KMS-11 (cell line): ENCODE data around the gene NIPSNAP2.

Experiments used
- H2AFZ ChIP-seq: fragments of 200-600 bp; sonication (generic); 2 replicates; pipeline ENCODE4 v1.6.1; 2016; ENCODE audit warnings: antibody characterized with exemption, mixed run types, low read depth
- H3K27ac ChIP-seq: fragments of 200-600 bp; sonication (generic); 2 replicates; pipeline ENCODE4 v1.6.1; 2016; ENCODE audit warnings: mild to moderate bottlenecking, mixed run types
- H3K27me3 ChIP-seq: fragments of 200-600 bp; sonication (generic); 2 replicates; pipeline ENCODE4 v1.6.1; 2017; ENCODE audit warnings: mild to moderate bottlenecking, low read depth, mixed run types, moderate library complexity; ENCODE audit not compliant: insufficient read depth
- H3K36me3 ChIP-seq: fragments of 200-600 bp; sonication (generic); 2 replicates; pipeline ENCODE4 v1.6.1; 2017; ENCODE audit warnings: mild to moderate bottlenecking, mixed run types; ENCODE audit not compliant: insufficient read depth
- H3K4me1 ChIP-seq: fragments of 200-600 bp; sonication (generic); 2 replicates; pipeline ENCODE4 v1.6.1; 2016; ENCODE audit warnings: mild to moderate bottlenecking, low read depth, mixed run types; ENCODE audit not compliant: poor library complexity, severe bottlenecking
- H3K4me2 ChIP-seq: fragments of 200-600 bp; sonication (generic); 2 replicates; pipeline ENCODE4 v1.7.0; 2016; ENCODE audit warnings: mild to moderate bottlenecking, mixed run types
- H3K4me3 ChIP-seq: fragments of 200-600 bp; sonication (generic); IDR thresholded peaks from 2 replicates; pipeline ENCODE4 v1.6.1; 2017; ENCODE audit warnings: low read depth, low read length, mixed read lengths; ENCODE audit not compliant: insufficient read depth
- H3K79me2 ChIP-seq: fragments of 200-600 bp; sonication (generic); 2 replicates; pipeline ENCODE4 v1.6.1; 2016; ENCODE audit warnings: low read depth, mixed run types; ENCODE audit not compliant: insufficient read depth
- H3K9ac ChIP-seq: fragments of 200-600 bp; sonication (generic); 2 replicates; pipeline ENCODE4 v1.6.1; 2016; ENCODE audit warnings: mild to moderate bottlenecking, mixed run types
- H4K20me1 ChIP-seq: fragments of 200-600 bp; sonication (generic); 2 replicates; pipeline ENCODE4 v1.6.1; 2016; ENCODE audit warnings: mild to moderate bottlenecking, mixed run types; ENCODE audit not compliant: insufficient read depth
- TF ChIP-seq, protein P1 (sequence below): fragments of 200-600 bp; sonication (generic); conservative IDR thresholded peaks from 2 replicates; pipeline ENCODE4 v1.6.1; 2017; ENCODE audit warnings: low read depth, mild to moderate bottlenecking, antibody characterized with exemption, low read length, moderate library complexity, mixed read lengths

The NIPSNAP2 gene

DNA sequence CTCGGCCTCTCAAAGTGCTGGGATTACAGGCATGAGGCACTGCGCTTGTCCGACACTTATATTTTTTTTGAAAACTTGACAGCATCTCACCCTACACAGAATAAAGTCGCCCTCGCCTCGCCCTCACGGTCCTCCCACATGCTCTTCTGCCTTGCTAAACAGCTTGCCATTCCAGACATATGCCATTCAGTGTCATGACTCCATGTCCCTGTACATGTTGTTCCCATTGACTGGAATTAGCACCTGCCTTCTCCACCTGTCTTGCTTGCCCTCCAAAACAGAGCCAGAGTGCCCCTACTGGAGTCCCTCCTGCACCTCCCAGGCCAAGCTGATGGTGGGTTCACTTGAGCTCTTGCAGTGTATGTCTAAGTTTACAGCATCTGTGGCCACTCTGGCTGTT lies 6.2 kb downstream of the NIPSNAP2 start:
- no peak overlapping the region for H2AFZ ChIP-seq
- peaks cover under 1% of the 10 kb centered on the region for H3K4me1 ChIP-seq
- no peak overlapping the region for H3K27ac ChIP-seq
- H4K20me1 ChIP-seq = no peaks in the 10 kb centered on the region
- H3K4me3 ChIP-seq = no peak overlapping the region
- H3K9ac ChIP-seq = no peak overlapping the region
- H3K79me2 ChIP-seq = 0 out of 2 replicates have a peak, but pooled peaks cover 3% of the 10 kb centered on the region
- H3K4me2 ChIP-seq = no peak overlapping the region
- H3K27me3 ChIP-seq = no peaks in the 10 kb centered on the region
- no peaks in the 10 kb centered on the region for H3K36me3 ChIP-seq
- TF ChIP-seq, protein P1, sequence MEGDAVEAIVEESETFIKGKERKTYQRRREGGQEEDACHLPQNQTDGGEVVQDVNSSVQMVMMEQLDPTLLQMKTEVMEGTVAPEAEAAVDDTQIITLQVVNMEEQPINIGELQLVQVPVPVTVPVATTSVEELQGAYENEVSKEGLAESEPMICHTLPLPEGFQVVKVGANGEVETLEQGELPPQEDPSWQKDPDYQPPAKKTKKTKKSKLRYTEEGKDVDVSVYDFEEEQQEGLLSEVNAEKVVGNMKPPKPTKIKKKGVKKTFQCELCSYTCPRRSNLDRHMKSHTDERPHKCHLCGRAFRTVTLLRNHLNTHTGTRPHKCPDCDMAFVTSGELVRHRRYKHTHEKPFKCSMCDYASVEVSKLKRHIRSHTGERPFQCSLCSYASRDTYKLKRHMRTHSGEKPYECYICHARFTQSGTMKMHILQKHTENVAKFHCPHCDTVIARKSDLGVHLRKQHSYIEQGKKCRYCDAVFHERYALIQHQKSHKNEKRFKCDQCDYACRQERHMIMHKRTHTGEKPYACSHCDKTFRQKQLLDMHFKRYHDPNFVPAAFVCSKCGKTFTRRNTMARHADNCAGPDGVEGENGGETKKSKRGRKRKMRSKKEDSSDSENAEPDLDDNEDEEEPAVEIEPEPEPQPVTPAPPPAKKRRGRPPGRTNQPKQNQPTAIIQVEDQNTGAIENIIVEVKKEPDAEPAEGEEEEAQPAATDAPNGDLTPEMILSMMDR = no peak

- H3K4me3 ChIP-seq = no peak overlapping the region
- no peak overlapping the region for H3K9ac ChIP-seq
- no peak overlapping the region for H2AFZ ChIP-seq
- H3K79me2 ChIP-seq = 0 out of 2 replicates have a peak, but pooled peaks cover 3% of the 10 kb centered on the region
- H4K20me1 ChIP-seq = no peaks in the 10 kb centered on the region
- TF ChIP-seq, protein P1 = no peak
- no peak overlapping the region for H3K27ac ChIP-seq
- no peak overlapping the region for H3K4me2 ChIP-seq
- H3K27me3 ChIP-seq = no peaks in the 10 kb centered on the region
- H3K4me1 ChIP-seq = no peaks in the 10 kb centered on the region
- no peaks in the 10 kb centered on the region for H3K36me3 ChIP-seq
These were observed 6.6 kb downstream of the NIPSNAP2 start for GRCh38 chr7:55970978-55971377.

- no peak overlapping the region for H3K9ac ChIP-seq
- H3K4me1 ChIP-seq = no peaks in the 10 kb centered on the region
- H2AFZ ChIP-seq = no peak overlapping the region
- H3K4me3 ChIP-seq = no peak overlapping the region
- no peak overlapping the region for H3K27ac ChIP-seq
- no peaks in the 10 kb centered on the region for H4K20me1 ChIP-seq
- no peaks in the 10 kb centered on the region for H3K36me3 ChIP-seq
- TF ChIP-seq, protein P1 = no peak
- 0 out of 2 replicates have a peak, but pooled peaks cover 3% of the 10 kb centered on the region for H3K79me2 ChIP-seq
- no peak overlapping the region for H3K4me2 ChIP-seq
- H3K27me3 ChIP-seq = no peaks in the 10 kb centered on the region
These were observed 9.4 kb downstream of the NIPSNAP2 start for GRCh38 chr7:55973747-55974250.

GRCh38 chr7:55975988-55976633 lies 11.7 kb downstream of the NIPSNAP2 start:
- Histone ChIP-seq H3K27ac (no peak overlapping the region), H3K4me3 (no peak overlapping the region), H3K4me2 (no peak overlapping the region), H2AFZ (no peak overlapping the region), H3K36me3 (no peaks in the 10 kb centered on the region), H4K20me1 (no peaks in the 10 kb centered on the region), H3K79me2 (0 out of 2 replicates have a peak, but pooled peaks cover 3% of the 10 kb centered on the region), H3K9ac (no peak overlapping the region), H3K4me1 (no peaks in the 10 kb centered on the region), H3K27me3 (no peaks in the 10 kb centered on the region)
- TF ChIP-seq, protein P1 = no peak
